ENCODE data around the gene PCDHB10. TPM values are rescaled to one million over a fixed set of nuclear protein-coding genes. Genes with fewer than 3 reads are reported as not detected.

Gene PCDHB10
- total RNA-seq = 0.42 and 0.59 TPM in 2 replicates

GRCh38 chr5:141192110-141192725 lies at the start of gene PCDHB10:
TSS of gene PCDHB10 (plus strand) at chr5:141192353. CDS start at chr5:141192553, 200 bp downstream.

GRCh38 chr5:141149812-141150211 lies 42.3 kb upstream of the PCDHB10 start, which contains the start of gene PCDHB6:
TSS of gene PCDHB6 (plus strand) at chr5:141150057. CDS start at chr5:141150258, 201 bp downstream.

GRCh38 chr5:141172381-141173204 lies 19.6 kb upstream of the PCDHB10 start, which contains the start of gene PCDHB7:
TSS of gene PCDHB7 (plus strand) at chr5:141172644. CDS start at chr5:141172836, 192 bp downstream.

DNA sequence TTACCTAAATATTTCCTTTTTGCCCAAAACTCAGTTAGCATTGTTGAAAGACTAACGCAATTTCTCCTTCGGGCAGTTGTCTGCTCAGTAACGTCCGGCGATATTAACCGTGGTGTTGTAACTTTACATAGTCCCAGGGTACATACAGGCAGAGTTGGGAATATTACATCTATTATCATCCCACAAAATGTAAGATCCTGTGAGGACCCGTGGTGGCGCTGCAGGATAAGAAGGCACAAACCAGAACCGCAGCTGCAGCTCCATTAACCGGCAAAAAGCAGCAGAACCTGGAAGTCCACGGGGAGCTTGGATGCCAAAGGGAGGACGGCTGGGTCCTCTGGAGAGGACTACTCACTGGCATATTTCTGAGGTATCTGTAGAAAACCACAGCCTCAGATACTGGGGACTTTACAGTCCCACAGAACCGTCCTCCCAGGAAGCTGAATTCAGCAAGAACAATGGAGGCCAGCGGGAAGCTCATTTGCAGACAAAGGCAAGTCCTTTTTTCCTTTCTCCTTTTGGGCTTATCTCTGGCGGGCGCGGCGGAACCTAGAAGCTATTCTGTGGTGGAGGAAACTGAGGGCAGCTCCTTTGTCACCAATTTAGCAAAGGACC lies 14.5 kb upstream of the PCDHB10 start, which contains the start of gene PCDHB8:
TSS of gene PCDHB8 (plus strand) at position 214 of the 615 bp plus-strand sequence. CDS start at position 459, 245 bp downstream.

GRCh38 chr5:141182248-141182647 lies 9.9 kb upstream of the PCDHB10 start, which contains the start of gene PCDHB16:
TSS of gene PCDHB16 (plus strand) at chr5:141182387. CDS start at chr5:141182560, 173 bp downstream.

GRCh38 chr5:141186897-141187512 lies 5.1 kb upstream of the PCDHB10 start, which contains the start of gene PCDHB9:
TSS of gene PCDHB9 (plus strand) at chr5:141187161. CDS start at chr5:141187319, 158 bp downstream.

GRCh38 chr5:141199359-141200235 lies 7.4 kb downstream of the PCDHB10 start, which contains the start of gene PCDHB11:
TSS of gene PCDHB11 (plus strand) at chr5:141199627. CDS start at chr5:141199775, 148 bp downstream.

GRCh38 chr5:141208478-141208877 lies 16.3 kb downstream of the PCDHB10 start, which contains the start of gene PCDHB12:
TSS of gene PCDHB12 (plus strand) at chr5:141208719. CDS start at chr5:141208908, 189 bp downstream.

DNA sequence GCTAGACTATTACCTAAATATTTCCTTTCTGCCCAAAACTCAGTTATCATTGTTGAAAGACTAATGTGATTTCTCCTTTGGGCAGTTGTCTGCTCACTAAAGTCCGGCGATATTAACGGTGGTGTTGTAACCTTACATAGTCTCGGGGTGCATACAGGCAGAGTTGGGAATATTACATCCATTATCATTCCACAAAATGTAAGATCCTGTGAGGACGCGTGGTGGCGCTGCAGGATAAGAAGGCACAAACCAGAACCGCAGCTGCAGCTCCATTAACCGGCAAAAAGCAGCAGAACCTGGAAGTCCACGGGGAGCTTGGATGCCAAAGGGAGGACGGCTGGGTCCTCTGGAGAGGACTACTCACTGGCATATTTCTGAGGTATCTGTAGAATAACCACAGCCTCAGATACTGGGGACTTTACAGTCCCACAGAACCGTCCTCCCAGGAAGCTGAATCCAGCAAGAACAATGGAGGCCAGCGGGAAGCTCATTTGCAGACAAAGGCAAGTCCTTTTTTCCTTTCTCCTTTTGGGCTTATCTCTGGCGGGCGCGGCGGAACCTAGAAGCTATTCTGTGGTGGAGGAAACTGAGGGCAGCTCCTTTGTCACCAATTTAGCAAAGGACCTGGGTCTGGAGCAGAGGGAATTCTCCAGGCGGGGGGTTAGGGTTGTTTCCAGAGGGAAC lies 21.6 kb downstream of the PCDHB10 start, which contains the start of gene PCDHB13:
TSS of gene PCDHB13 (plus strand) at position 264 of the 684 bp plus-strand sequence. CDS start at position 469, 205 bp downstream.

DNA sequence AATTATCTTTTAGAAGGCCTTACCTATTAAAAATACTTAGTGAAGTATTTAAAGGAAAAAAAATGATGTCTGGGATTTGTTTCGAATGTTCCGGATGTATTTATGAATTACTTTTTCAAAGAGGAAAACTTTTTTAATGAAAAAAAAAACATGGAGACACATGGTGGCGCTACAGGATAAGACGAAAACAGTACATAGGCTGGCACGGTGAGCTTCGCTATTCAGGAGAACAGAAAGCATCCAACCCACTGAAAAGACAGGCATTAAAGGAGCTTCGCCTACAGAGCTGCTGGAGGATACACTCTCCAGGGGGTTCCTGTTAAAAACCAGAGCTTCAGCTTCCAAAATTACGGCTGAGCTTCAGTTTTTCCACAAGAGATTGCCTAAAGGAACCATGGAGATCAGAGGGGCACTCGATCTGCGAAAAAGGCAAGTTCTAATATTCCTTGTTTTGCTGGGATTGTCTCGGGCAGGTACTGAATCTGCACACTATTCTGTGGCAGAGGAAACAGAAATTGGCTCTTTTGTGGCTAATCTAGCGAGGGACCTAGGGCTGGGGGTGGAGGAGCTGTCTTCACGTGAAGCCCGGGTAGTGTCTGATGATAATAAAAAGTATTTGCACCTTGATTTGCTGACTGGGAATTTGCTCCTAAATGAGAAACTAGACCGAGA lies 31.1 kb downstream of the PCDHB10 start, which contains the start of gene PCDHB14:
TSS of gene PCDHB14 (plus strand) at position 232 of the 672 bp plus-strand sequence. CDS start at position 395, 163 bp downstream.

Other genes starting within 250 kb of the PCDHB10 start
- 0.30 and 0.32 TPM in 2 replicates for gene PCDHAC2, start 225.9 kb upstream of the PCDHB10 start, total RNA-seq
- not detected in 2 replicates for gene PCDHB1, start 141.0 kb upstream of the PCDHB10 start, total RNA-seq
- 0.59 and 0.74 TPM in 2 replicates for gene PCDHB2, start 97.7 kb upstream of the PCDHB10 start, total RNA-seq
- gene PCDHB3, start 91.9 kb upstream of the PCDHB10 start, total RNA-seq = 0.09 and 0.30 TPM in 2 replicates
- gene PCDHB4, start 70.5 kb upstream of the PCDHB10 start, total RNA-seq = under 0.01 and 0.09 TPM in 2 replicates
- gene PCDHB5, start 57.1 kb upstream of the PCDHB10 start, total RNA-seq = 0.60 and 1.8 TPM in 2 replicates
- gene PCDHB6, start 42.3 kb upstream of the PCDHB10 start, total RNA-seq = 0.14 and 0.30 TPM in 2 replicates
- gene PCDHB7, start 19.7 kb upstream of the PCDHB10 start, total RNA-seq = 0.18 and 0.89 TPM in 2 replicates
- gene PCDHB8, start 14.6 kb upstream of the PCDHB10 start, total RNA-seq = 0.05 and 0.89 TPM in 2 replicates
- 0.09 and 0.30 TPM in 2 replicates for gene PCDHB16, start 10.0 kb upstream of the PCDHB10 start, total RNA-seq
- 0.18 and 0.30 TPM in 2 replicates for gene PCDHB9, start 5.2 kb upstream of the PCDHB10 start, total RNA-seq
- gene PCDHB11, start 7.3 kb downstream of the PCDHB10 start, total RNA-seq = 0.05 and 0.30 TPM in 2 replicates
- 0.05 and 0.30 TPM in 2 replicates for gene PCDHB12, start 16.4 kb downstream of the PCDHB10 start, total RNA-seq
- gene PCDHB13, start 21.6 kb downstream of the PCDHB10 start, total RNA-seq = 0.28 and 0.89 TPM in 2 replicates
- gene PCDHB14, start 31.0 kb downstream of the PCDHB10 start, total RNA-seq = 0.42 and 1.5 TPM in 2 replicates
- gene PCDHB15, start 53.0 kb downstream of the PCDHB10 start, total RNA-seq = 0.28 and 0.59 TPM in 2 replicates
- 0.28 and 0.30 TPM in 2 replicates for gene SLC25A2, start 111.7 kb downstream of the PCDHB10 start, total RNA-seq
- 79.9 and 81.4 TPM in 2 replicates for gene TAF7, start 128.4 kb downstream of the PCDHB10 start, total RNA-seq
- 0.69 and 0.89 TPM in 2 replicates for gene PCDHGA1, start 138.2 kb downstream of the PCDHB10 start, total RNA-seq
- 3.5 and 3.9 TPM in 2 replicates for gene PCDHGA2, start 146.4 kb downstream of the PCDHB10 start, total RNA-seq
- 1.6 and 2.1 TPM in 2 replicates for gene PCDHGA3, start 151.5 kb downstream of the PCDHB10 start, total RNA-seq
- gene PCDHGB1, start 157.7 kb downstream of the PCDHB10 start, total RNA-seq = 3.3 TPM in 2 replicates
- gene PCDHGA4, start 162.7 kb downstream of the PCDHB10 start, total RNA-seq = 5.8 and 6.5 TPM in 2 replicates
- 2.1 and 2.4 TPM in 2 replicates for gene PCDHGB2, start 167.6 kb downstream of the PCDHB10 start, total RNA-seq
- 0.89 and 0.92 TPM in 2 replicates for gene PCDHGA5, start 171.8 kb downstream of the PCDHB10 start, total RNA-seq
- 6.5 and 6.8 TPM in 2 replicates for gene PCDHGB3, start 177.9 kb downstream of the PCDHB10 start, total RNA-seq
- gene PCDHGA6, start 181.5 kb downstream of the PCDHB10 start, total RNA-seq = 3.2 and 4.2 TPM in 2 replicates
- 4.2 and 6.8 TPM in 2 replicates for gene PCDHGA7, start 190.4 kb downstream of the PCDHB10 start, total RNA-seq
- 25.5 and 27.3 TPM in 2 replicates for gene PCDHGB4, start 195.3 kb downstream of the PCDHB10 start, total RNA-seq
- 2.8 and 3.0 TPM in 2 replicates for gene PCDHGA8, start 200.3 kb downstream of the PCDHB10 start, total RNA-seq
- gene PCDHGB5, start 205.6 kb downstream of the PCDHB10 start, total RNA-seq = 30.9 and 34.3 TPM in 2 replicates
- gene PCDHGA9, start 210.4 kb downstream of the PCDHB10 start, total RNA-seq = 3.6 and 4.5 TPM in 2 replicates
- gene PCDHGB6, start 215.7 kb downstream of the PCDHB10 start, total RNA-seq = 2.4 and 2.8 TPM in 2 replicates
- 6.8 and 8.6 TPM in 2 replicates for gene PCDHGA10, start 220.6 kb downstream of the PCDHB10 start, total RNA-seq
- gene PCDHGB7, start 225.3 kb downstream of the PCDHB10 start, total RNA-seq = 8.3 and 10.1 TPM in 2 replicates
- gene PCDHGA11, start 228.7 kb downstream of the PCDHB10 start, total RNA-seq = 12.5 and 19.4 TPM in 2 replicates
- gene PCDHGA12, start 238.2 kb downstream of the PCDHB10 start, total RNA-seq = 16.3 and 33.7 TPM in 2 replicates